Prostate gland (tissue), 2 donors: Measurements from ENCODE around the gene CERCAM.

Experiments used
- POLR2A ChIP-seq: fragments of 450-650 bp; IDR thresholded peaks from one replicate; pipeline ENCODE4 v1.6.1; 2016; ENCODE audit warnings: antibody characterized with exemption, mild to moderate bottlenecking
- TF ChIP-seq, protein P1 (sequence below), 4 experiments: fragments of 200-600 bp in 2 of 4; fragments of 450-650 bp in 2 of 4; sonication (generic) in 2 of 4; IDR thresholded peaks; 1 replicate in 3 of 4; 2 replicates in 1 of 4; pipeline ENCODE4 v1.5.1; 2016 to 2019; ENCODE audit warnings: antibody characterized with exemption in 4 of 4, mild to moderate bottlenecking in 2 of 4, moderate library complexity in 2 of 4

GRCh38 chr9:128459011-128459410, 38.4 kb downstream of the CERCAM start:
- TF ChIP-seq, protein P1, sequence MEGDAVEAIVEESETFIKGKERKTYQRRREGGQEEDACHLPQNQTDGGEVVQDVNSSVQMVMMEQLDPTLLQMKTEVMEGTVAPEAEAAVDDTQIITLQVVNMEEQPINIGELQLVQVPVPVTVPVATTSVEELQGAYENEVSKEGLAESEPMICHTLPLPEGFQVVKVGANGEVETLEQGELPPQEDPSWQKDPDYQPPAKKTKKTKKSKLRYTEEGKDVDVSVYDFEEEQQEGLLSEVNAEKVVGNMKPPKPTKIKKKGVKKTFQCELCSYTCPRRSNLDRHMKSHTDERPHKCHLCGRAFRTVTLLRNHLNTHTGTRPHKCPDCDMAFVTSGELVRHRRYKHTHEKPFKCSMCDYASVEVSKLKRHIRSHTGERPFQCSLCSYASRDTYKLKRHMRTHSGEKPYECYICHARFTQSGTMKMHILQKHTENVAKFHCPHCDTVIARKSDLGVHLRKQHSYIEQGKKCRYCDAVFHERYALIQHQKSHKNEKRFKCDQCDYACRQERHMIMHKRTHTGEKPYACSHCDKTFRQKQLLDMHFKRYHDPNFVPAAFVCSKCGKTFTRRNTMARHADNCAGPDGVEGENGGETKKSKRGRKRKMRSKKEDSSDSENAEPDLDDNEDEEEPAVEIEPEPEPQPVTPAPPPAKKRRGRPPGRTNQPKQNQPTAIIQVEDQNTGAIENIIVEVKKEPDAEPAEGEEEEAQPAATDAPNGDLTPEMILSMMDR (IDR thresholded peaks at IDR 0.05): no peak
- TF ChIP-seq POLR2A: no peak
